NT2/D1 (cell line): ENCODE results near the gene GRK2.

Experiments
- SUZ12 ChIP-seq: IDR thresholded peaks from 2 replicates; pipeline ENCODE4 v1.6.1; 2011; ENCODE audit not compliant: insufficient read length, insufficient read depth; ENCODE audit errors: extremely low read depth
- YY1 ChIP-seq: IDR thresholded peaks from 2 replicates; pipeline ENCODE4 v1.6.1; 2011; ENCODE audit not compliant: insufficient read length, insufficient read depth
- ZNF274 ChIP-seq: IDR thresholded peaks from 2 replicates; pipeline ENCODE4 v1.6.1; 2011; ENCODE audit warnings: mild to moderate bottlenecking, low read depth, low read length

DNA sequence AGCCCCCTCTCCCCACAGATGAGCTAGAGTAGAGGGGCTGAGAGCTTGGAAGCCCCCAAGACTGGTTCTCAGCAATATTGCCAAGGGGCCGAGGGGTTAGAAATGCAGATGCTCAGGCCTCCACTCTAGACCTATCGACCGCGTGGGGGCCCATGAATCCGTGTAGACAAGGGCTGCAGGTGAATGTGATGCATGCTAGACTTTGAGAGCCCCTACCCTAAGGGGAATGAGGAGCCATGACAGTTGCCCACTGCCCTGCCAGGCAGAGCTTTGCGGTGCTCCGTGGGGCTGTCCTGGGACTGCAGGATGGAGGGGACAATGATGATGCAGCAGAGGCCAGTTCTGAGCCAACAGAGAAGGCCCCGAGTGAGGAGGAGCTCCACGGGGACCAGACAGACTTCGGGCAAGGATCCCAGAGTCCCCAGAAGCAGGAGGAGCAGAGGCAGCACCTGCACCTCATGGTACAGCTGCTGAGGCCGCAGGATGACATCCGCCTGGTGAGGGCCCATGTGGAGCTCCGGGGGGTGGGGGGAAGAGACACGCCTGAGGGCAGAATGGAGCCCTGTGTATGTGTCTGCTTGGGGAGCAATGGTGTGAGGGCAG, 38.3 kb downstream of the GRK2 start:
- TF ChIP-seq ZNF274: no peak
- TF ChIP-seq YY1: no peak
- TF ChIP-seq SUZ12: no peak
